ENCODE data around the gene EXOC4. TPM values are rescaled to one million over a fixed set of nuclear protein-coding genes. Genes with fewer than 3 reads are reported as not detected.

The EXOC4 gene
- total and polyA plus RNA-seq, 2 of the 8 experiments (the other 6 are each of a cell fraction or from before 2014, with no cell fraction given), result 27.0 to 67.3 TPM

DNA sequence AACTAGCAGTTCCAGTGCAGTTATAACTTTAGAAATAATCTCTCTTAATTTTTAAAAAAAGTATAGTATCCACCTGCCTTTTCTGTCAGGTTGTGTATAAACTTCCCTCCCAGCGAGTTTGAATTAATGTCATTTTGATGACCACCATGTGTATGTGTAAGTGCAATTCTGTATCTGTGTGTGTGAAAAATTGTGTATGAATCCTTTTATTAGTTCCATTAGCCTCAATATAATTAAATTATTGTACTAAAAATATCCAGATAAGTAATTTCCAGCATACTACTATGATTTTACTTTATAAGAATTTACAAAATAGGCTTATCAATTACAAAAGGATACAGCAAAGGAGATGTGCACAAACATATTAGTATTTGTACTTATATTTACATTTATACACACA lies 453.1 kb downstream of the EXOC4 start (continued):
- no peak for TF ChIP-seq JUND (IDR thresholded peaks at IDR 0.05; ENCODE audit: low read length)
- TF ChIP-seq SP1 (IDR thresholded peaks at IDR 0.05; ENCODE audit: low read depth, low read length), result no peak
- TF ChIP-seq KDM4A (IDR thresholded peaks at IDR 0.05; ENCODE audit: low read depth, low read length, severe bottlenecking), result no peak
- TF ChIP-seq GTF2F1 (IDR thresholded peaks at IDR 0.05; ENCODE audit: borderline replicate concordance, low read depth, low read length), result no peak
- TF ChIP-seq JUN (IDR thresholded peaks at IDR 0.05; ENCODE audit: low read depth, low read length), result no peak
- no peak for TF ChIP-seq SRF (IDR thresholded peaks at IDR 0.05; ENCODE audit: low read depth, low read length)
